SK-N-SH (cell line): ENCODE results near the gene POLQ. TPM values are rescaled to one million over a fixed set of nuclear protein-coding genes. Genes with fewer than 3 reads are reported as not detected.

ENCODE experiments used
- CTCF ChIA-PET: fragments of 300-600, 350-600 bp; formaldehyde crosslinking; extraction: SDS; loops from one replicate; lab custom pipeline; 2021; lab: Yijun Ruan, JAX
- POLR2A ChIA-PET: fragments of 350-600 bp; sonication (Branson Sonifier 250); formaldehyde crosslinking; extraction: SDS; loops from one replicate; lab custom pipeline; 2020; ENCODE audit warnings: antibody characterized with exemption, inconsistent platforms; lab: Yijun Ruan, JAX
- DNase-seq: peaks from one replicate; pipeline ENCODE4 v3.0.0; 2012
- H2AFZ ChIP-seq: fragments of 200-600 bp; sonication (generic); 2 replicates; pipeline ENCODE4 v1.8.1; 2016; ENCODE audit warnings: antibody characterized with exemption, mild to moderate bottlenecking, low read depth
- H3F3A ChIP-seq: fragments of 200-600 bp; sonication (generic); replicated peaks from 2 replicates; pipeline ENCODE3; 2016; ENCODE audit warnings: antibody characterized with exemption, mild to moderate bottlenecking; ENCODE audit not compliant: insufficient read depth
- H3K27ac ChIP-seq, 2 experiments: fragments of 200-500 bp in 1 of 2; fragments of 200-600 bp in 1 of 2; sonication (Bioruptor generic) in 1 of 2; sonication (generic), shearing (Covaris generic) in 1 of 2; 2 replicates each; pipeline versions ENCODE4 v1.5.1 to v1.6.1; 2014 to 2016; ENCODE audit warnings: low read depth in 2 of 2, inconsistent platforms in 1 of 2, low read length in 1 of 2, mild to moderate bottlenecking in 1 of 2, mixed read lengths in 1 of 2
- H3K27me3 ChIP-seq: fragments of 200-600 bp; sonication (generic), shearing (Covaris generic); 2 replicates; pipeline ENCODE4 v1.6.1; 2016; ENCODE audit warnings: mixed run types; ENCODE audit not compliant: insufficient read depth
- H3K36me3 ChIP-seq, 2 experiments: fragments of 200-500 bp in 1 of 2; fragments of 200-600 bp in 1 of 2; sonication (Bioruptor generic) in 1 of 2; sonication (generic) in 1 of 2; replicated peaks in 1 of 2; 2 replicates each; pipeline versions ENCODE3 to v1.5.1; 2014 to 2016; ENCODE audit warnings: low read length in 1 of 2, mild to moderate bottlenecking in 1 of 2; ENCODE audit not compliant: insufficient read depth in 2 of 2, control insufficient read depth in 1 of 2
- H3K4me1 ChIP-seq, 2 experiments: fragments of 200-500 bp in 1 of 2; fragments of 200-600 bp in 1 of 2; sonication (Bioruptor generic) in 1 of 2; sonication (generic), shearing (Covaris generic) in 1 of 2; 2 replicates each; pipeline versions ENCODE4 v1.5.1 to v1.6.1; 2014 to 2016; ENCODE audit warnings: low read depth in 1 of 2, low read length in 1 of 2, mixed run types in 1 of 2; ENCODE audit not compliant: insufficient read depth in 2 of 2, control insufficient read depth in 1 of 2
- H3K4me2 ChIP-seq: fragments of 200-600 bp; sonication (generic), shearing (Covaris generic); 2 replicates; pipeline ENCODE4 v1.6.1; 2017; ENCODE audit warnings: mixed run types
- H3K4me3 ChIP-seq, 2 experiments: fragments of 200-500 bp in 1 of 2; fragments of 200-600 bp in 1 of 2; sonication (Bioruptor generic) in 1 of 2; sonication (generic), shearing (Covaris generic) in 1 of 2; 2 replicates each; pipeline versions ENCODE4 v1.5.1 to v1.8.1; 2014 to 2016; ENCODE audit warnings: low read depth in 2 of 2, inconsistent platforms in 1 of 2, low read length in 1 of 2, mild to moderate bottlenecking in 1 of 2, mixed read lengths in 1 of 2, moderate library complexity in 1 of 2
- H3K79me2 ChIP-seq: fragments of 200-600 bp; sonication (generic); 2 replicates; pipeline ENCODE4 v1.8.1; 2017; ENCODE audit warnings: mild to moderate bottlenecking; ENCODE audit not compliant: insufficient read depth
- H3K9ac ChIP-seq: fragments of 200-600 bp; sonication (generic); 2 replicates; pipeline ENCODE4 v1.6.1; 2017; ENCODE audit warnings: mixed run types
- H3K9me2 ChIP-seq: fragments of 200-600 bp; sonication (generic); 2 replicates; pipeline ENCODE4 v1.6.1; 2017; ENCODE audit warnings: mixed run types
- H3K9me3 ChIP-seq: fragments of 200-600 bp; sonication (generic); 2 replicates; pipeline ENCODE4 v1.6.1; 2017; ENCODE audit warnings: mixed run types, mild to moderate bottlenecking, moderate library complexity
- H4K20me1 ChIP-seq: fragments of 200-600 bp; sonication (generic); 2 replicates; pipeline ENCODE4 v1.6.1; 2017; ENCODE audit warnings: mild to moderate bottlenecking, mixed run types; ENCODE audit not compliant: insufficient read depth
- EP300 ChIP-seq, 2 experiments: IDR thresholded peaks; 2 replicates each; pipeline versions ENCODE4 v1.4.0 to v1.6.1; 2012; ENCODE audit warnings: borderline replicate concordance in 1 of 2, low read depth in 1 of 2, low read length in 1 of 2
- EZH2phosphoT487 ChIP-seq: fragments of 200-600 bp; sonication (generic); IDR thresholded peaks from 2 replicates; pipeline ENCODE4 v1.6.1; 2017; ENCODE audit warnings: low read depth, mixed run types, mild to moderate bottlenecking, antibody characterized with exemption, moderate library complexity, borderline replicate concordance
- FOXJ3 ChIP-seq: sonication (generic); formaldehyde crosslinking; IDR thresholded peaks from 2 replicates; pipeline ENCODE4 v1.5.1; 2020; ENCODE audit warnings: mild to moderate bottlenecking, missing genetic modification reagents
- FOXM1 ChIP-seq: IDR thresholded peaks from 2 replicates; pipeline ENCODE4 v1.4.0; 2012; ENCODE audit warnings: low read depth, mild to moderate bottlenecking
- JUND ChIP-seq: IDR thresholded peaks from 2 replicates; pipeline ENCODE4 v1.4.0; 2012
- MAX ChIP-seq: IDR thresholded peaks from 2 replicates; pipeline ENCODE4 v1.4.0; 2012; ENCODE audit warnings: low read depth
- NFIC ChIP-seq: IDR thresholded peaks from 2 replicates; pipeline ENCODE4 v1.4.0; 2012; ENCODE audit warnings: borderline replicate concordance
- NRF1 ChIP-seq: IDR thresholded peaks from 2 replicates; pipeline ENCODE4 v1.6.1; 2012; ENCODE audit warnings: low read depth, mild to moderate bottlenecking, low read length
- POLR2AphosphoS5 ChIP-seq: IDR thresholded peaks from 2 replicates; pipeline ENCODE4 v1.6.1; 2012; ENCODE audit warnings: low read depth, low read length
- RAD21 ChIP-seq: IDR thresholded peaks from 2 replicates; pipeline ENCODE4 v1.6.1; 2012; ENCODE audit warnings: mild to moderate bottlenecking, low read length
- RCOR1 ChIP-seq: fragments of 150-350 bp; IDR thresholded peaks from 2 replicates; pipeline ENCODE4 v1.6.1; 2017; ENCODE audit warnings: antibody characterized with exemption, low read length
- RFX5 ChIP-seq: IDR thresholded peaks from 2 replicates; pipeline ENCODE4 v1.6.1; 2012; ENCODE audit warnings: mild to moderate bottlenecking, improper control_type of control experiment, low read length
- RXRA ChIP-seq: IDR thresholded peaks from 2 replicates; pipeline ENCODE4 v1.4.0; 2012; ENCODE audit warnings: low read depth, mild to moderate bottlenecking, borderline replicate concordance
- SMC3 ChIP-seq: IDR thresholded peaks from 2 replicates; pipeline ENCODE4 v1.6.1; 2012; ENCODE audit warnings: low read depth, low read length, improper control_type of control experiment
- TAF1 ChIP-seq: IDR thresholded peaks from 2 replicates; pipeline ENCODE4 v1.6.1; 2012; ENCODE audit warnings: low read depth, mild to moderate bottlenecking, low read length, moderate library complexity, borderline replicate concordance
- TCF12 ChIP-seq: IDR thresholded peaks from 2 replicates; pipeline ENCODE4 v1.4.0; 2012
- TEAD4 ChIP-seq: IDR thresholded peaks from 2 replicates; pipeline ENCODE4 v1.4.0; 2012; ENCODE audit warnings: mild to moderate bottlenecking, borderline replicate concordance; ENCODE audit not compliant: insufficient read depth
- WGBS: methylation state at CpG from one replicate; pipeline ENCODE4 v1.1.6; 2017; ENCODE audit warnings: low lambda C conversion rate; 5-methylcytosine and 5-hydroxymethylcytosine counted together
- polyA plus RNA-seq, 3 experiments: library from polyadenylated mRNA; depleted of rRNA; stranded (reverse); fragments of >200 nt; gene quantifications; 2 replicates each; pipeline ENCODE4 v1.2.3, GENCODE V29; 2012
- TF ChIP-seq, protein P1 (sequence below): fragments of 150-350 bp; IDR thresholded peaks from 2 replicates; pipeline ENCODE4 v1.6.1; 2017; ENCODE audit warnings: antibody characterized with exemption, low read length, low read depth, borderline replicate concordance
- TF ChIP-seq, protein P2 (sequence below): IDR thresholded peaks from 2 replicates; pipeline ENCODE4 v1.6.1; 2012; ENCODE audit warnings: mild to moderate bottlenecking, low read depth, low read length, moderate library complexity
- TF ChIP-seq, protein P3 (sequence below): IDR thresholded peaks from 2 replicates; pipeline ENCODE4; 2012

POLQ gene
- polyA plus RNA-seq, 1 of the 3 experiments (the other 2 are of a cell fraction): 1.4 TPM

GRCh38 chr3:121414924-121415323, 130.9 kb downstream of the POLQ start:
- Histone ChIP-seq H3K79me2 (no peaks in the 10 kb centered on the region), H3K27ac (no peak overlapping the region), H3K9me3 (no peaks in the 10 kb centered on the region), H3F3A (no peaks in the 10 kb centered on the region), H3K4me1 (no peaks in the 10 kb centered on the region), H3K27me3 (no peaks in the 10 kb centered on the region), H3K9me2 (no peaks in the 10 kb centered on the region), H3K4me2 (no peak overlapping the region), H3K36me3 (no peaks in the 10 kb centered on the region), H3K4me3 (no peak overlapping the region), H2AFZ (no peak overlapping the region), H3K9ac (no peak overlapping the region), H4K20me1 (no peaks in the 10 kb centered on the region)
- 95% methylated on average over 2 of the region's 2 CpGs for WGBS
- DNase-seq: no peak
- TF ChIP-seq MAX (no peak), NFIC (no peak), RFX5 (no peak), JUND (no peak), RXRA (no peak), EZH2phosphoT487 (no peak), TAF1 (no peak), FOXM1 (no peak), SMC3 (no peak), NRF1 (no peak), RAD21 (no peak), TEAD4 (no peak), RCOR1 (no peak), TCF12 (no peak), EP300 (IDR thresholded peaks at IDR 0.05; ENCODE audit: borderline replicate concordance in 1 of 2, low read depth in 1 of 2, low read length in 1 of 2) (no peak), POLR2AphosphoS5 (no peak), FOXJ3 (CRISPR knock-in tag) (no peak)
- TF ChIP-seq, protein P1, sequence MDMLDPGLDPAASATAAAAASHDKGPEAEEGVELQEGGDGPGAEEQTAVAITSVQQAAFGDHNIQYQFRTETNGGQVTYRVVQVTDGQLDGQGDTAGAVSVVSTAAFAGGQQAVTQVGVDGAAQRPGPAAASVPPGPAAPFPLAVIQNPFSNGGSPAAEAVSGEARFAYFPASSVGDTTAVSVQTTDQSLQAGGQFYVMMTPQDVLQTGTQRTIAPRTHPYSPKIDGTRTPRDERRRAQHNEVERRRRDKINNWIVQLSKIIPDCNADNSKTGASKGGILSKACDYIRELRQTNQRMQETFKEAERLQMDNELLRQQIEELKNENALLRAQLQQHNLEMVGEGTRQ: no peak
- TF ChIP-seq, protein P2, sequence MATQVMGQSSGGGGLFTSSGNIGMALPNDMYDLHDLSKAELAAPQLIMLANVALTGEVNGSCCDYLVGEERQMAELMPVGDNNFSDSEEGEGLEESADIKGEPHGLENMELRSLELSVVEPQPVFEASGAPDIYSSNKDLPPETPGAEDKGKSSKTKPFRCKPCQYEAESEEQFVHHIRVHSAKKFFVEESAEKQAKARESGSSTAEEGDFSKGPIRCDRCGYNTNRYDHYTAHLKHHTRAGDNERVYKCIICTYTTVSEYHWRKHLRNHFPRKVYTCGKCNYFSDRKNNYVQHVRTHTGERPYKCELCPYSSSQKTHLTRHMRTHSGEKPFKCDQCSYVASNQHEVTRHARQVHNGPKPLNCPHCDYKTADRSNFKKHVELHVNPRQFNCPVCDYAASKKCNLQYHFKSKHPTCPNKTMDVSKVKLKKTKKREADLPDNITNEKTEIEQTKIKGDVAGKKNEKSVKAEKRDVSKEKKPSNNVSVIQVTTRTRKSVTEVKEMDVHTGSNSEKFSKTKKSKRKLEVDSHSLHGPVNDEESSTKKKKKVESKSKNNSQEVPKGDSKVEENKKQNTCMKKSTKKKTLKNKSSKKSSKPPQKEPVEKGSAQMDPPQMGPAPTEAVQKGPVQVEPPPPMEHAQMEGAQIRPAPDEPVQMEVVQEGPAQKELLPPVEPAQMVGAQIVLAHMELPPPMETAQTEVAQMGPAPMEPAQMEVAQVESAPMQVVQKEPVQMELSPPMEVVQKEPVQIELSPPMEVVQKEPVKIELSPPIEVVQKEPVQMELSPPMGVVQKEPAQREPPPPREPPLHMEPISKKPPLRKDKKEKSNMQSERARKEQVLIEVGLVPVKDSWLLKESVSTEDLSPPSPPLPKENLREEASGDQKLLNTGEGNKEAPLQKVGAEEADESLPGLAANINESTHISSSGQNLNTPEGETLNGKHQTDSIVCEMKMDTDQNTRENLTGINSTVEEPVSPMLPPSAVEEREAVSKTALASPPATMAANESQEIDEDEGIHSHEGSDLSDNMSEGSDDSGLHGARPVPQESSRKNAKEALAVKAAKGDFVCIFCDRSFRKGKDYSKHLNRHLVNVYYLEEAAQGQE: no peak
- TF ChIP-seq, protein P3, sequence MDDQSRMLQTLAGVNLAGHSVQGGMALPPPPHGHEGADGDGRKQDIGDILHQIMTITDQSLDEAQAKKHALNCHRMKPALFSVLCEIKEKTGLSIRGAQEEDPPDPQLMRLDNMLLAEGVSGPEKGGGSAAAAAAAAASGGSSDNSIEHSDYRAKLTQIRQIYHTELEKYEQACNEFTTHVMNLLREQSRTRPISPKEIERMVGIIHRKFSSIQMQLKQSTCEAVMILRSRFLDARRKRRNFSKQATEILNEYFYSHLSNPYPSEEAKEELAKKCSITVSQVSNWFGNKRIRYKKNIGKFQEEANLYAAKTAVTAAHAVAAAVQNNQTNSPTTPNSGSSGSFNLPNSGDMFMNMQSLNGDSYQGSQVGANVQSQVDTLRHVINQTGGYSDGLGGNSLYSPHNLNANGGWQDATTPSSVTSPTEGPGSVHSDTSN: no peak
- ChIA-PET POLR2A (no interaction called here), CTCF (interaction anchor here (0.5 to 1.0 kb wide), 3 partner anchors 12 to 354 kb away, joined by 3 read pairs; no protein-coding TSS in a partner anchor)
